Pancreas (tissue), 10 donors: Measurements from ENCODE around the gene CYFIP1. TPM values are rescaled to one million over a fixed set of nuclear protein-coding genes. Genes with fewer than 3 reads are reported as not detected.
A peak's percentile ranks its signal among the peaks of the same experiment; 100 is the strongest.
"Not testable (repeated sequence)": the region's sequence is repeated elsewhere in the genome, so short reads cannot be mapped to it uniquely, and the experiment has no call there.

ENCODE experiments used
- ATAC-seq, 4 donors: fragments of 200-7000 bp; cut with Tn5 transposase; one replicate each; pipeline versions ENCODE4 v1.8.0 to v1.9.1; 2020; ENCODE audit warnings: mild to moderate bottlenecking in 4 of 4, moderate library complexity in 4 of 4
- DNase-seq, 6 donors: peaks; one replicate each; pipeline ENCODE4 v3.0.0-alpha.2; 2020
- FAIRE-seq: peaks from 2 replicates; lab custom pipeline; 2012; peaks lifted over from hg19 to GRCh38; lab: Jason Lieb, UNC
- H3K27ac ChIP-seq, 4 donors: fragments of 200-600 bp; sonication (generic); 1 replicate in 3 of 4; 2 replicates in 1 of 4; pipeline versions ENCODE4 v1.5.0 to v1.8.0; 2020
- H3K27me3 ChIP-seq, 4 donors: fragments of 200-600 bp; one replicate each; pipeline ENCODE4 v1.8.0; 2021
- H3K36me3 ChIP-seq, 3 donors: fragments of 200-600 bp; sonication (generic) in 1 of 3; one replicate each; pipeline versions ENCODE4 v1.5.0 to v1.8.0; 2020 to 2021
- H3K4me1 ChIP-seq, 3 donors: fragments of 200-600 bp; one replicate each; pipeline ENCODE4 v1.8.0; 2021
- H3K4me3 ChIP-seq, 4 donors: fragments of 200-600 bp; sonication (generic) in 2 of 4; one replicate each; pipeline versions ENCODE4 v1.5.0 to v1.8.0; 2020 to 2021
- H3K9me3 ChIP-seq, 4 donors: fragments of 200-600 bp; one replicate each; pipeline ENCODE4 v1.8.0; 2021
- WGBS, 2 donors: extraction: QIAGEN DNeasy Blood & Tissue Kit; methylation state at CpG; one replicate each; pipeline ENCODE4 v1.1.7; 2013; 5-methylcytosine and 5-hydroxymethylcytosine counted together
- intact Hi-C, 3 donors: fragments of 100-400 bp; cut with DNase I; formaldehyde crosslinking; loops; one replicate each; pipeline versions ENCODE4 v1.11.1 to v1.14.2; 2022
- polyA plus RNA-seq, 2 donors: library from polyadenylated mRNA; stranded (reverse); fragments of 200-250 nt; gene quantifications; one replicate each; pipeline ENCODE4 v1.2.3, GENCODE V29; 2013
- total RNA-seq, 6 donors: library from RNA; stranded (reverse); fragmentation: NEBNext Ultra II Directional in 4 of 6; extraction: Animal tissue kit (Norgen Biotek cat#: 25700) in 4 of 6; gene quantifications; one replicate each; pipeline versions ENCODE4 v1.2.1 to v1.2.4, GENCODE V29; 2021 to 2023
- TF ChIP-seq, protein P1 (sequence below), 4 donors: fragments of 200-600 bp; sonication (generic) in 3 of 4; IDR thresholded peaks; one replicate each; pipeline versions ENCODE4 v1.5.0 to v1.8.0; 2021; ENCODE audit warnings: antibody characterized with exemption in 4 of 4
- donor health status: healthy with polysubstance abuse.
- donor health status: DM: no; HTN: no; CAD: no; lungs with moderate emphysema.
- donor health status: DM: no; HTN: no; CAD: no.
- donor health status: control.
- donor health status: control.
- donor health status: Bipolar disorder and iron deficiency.
- donor health status: DM: yes; HTN: yes; CAD: no.
- donor health status: DM: no; HTN: no; CAD: no.
- donor health status: DM: no; HTN: no; CAD: no.
- donor health status: DM: yes; HTN: yes; CAD: no.

The CYFIP1 gene
- total and polyA plus RNA-seq, 8 donors, result 21.3 to 99.1 (median 59.2) TPM

DNA sequence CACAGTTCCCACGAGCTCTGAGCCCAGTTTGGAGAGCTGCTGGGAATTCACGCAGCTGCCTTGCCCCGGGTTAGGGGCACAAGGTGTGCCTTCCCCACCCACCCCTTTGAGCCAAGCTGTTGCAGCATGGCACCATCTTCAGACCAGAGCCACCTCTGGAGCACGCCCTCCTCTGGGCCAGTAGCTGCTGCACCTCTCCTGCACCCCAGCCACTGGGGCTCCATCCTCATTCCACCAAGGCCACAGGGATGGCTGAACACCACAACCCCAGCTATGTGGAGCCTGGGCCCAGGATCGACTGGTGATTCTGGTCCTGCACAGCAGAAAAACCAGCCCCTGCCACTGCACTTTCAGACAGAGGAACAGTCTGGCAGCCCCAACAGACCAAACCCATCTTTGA is 33.5 kb upstream of the CYFIP1 start:
- no peaks in the 10 kb centered on the region for H3K4me1 ChIP-seq
- no peak for FAIRE-seq
- H3K27me3 ChIP-seq, result no peaks in the 10 kb centered on the region
- peaks cover 0 to 70% (median 22%) of the 10 kb centered on the region in 3 donors for H3K36me3 ChIP-seq
- 81 to 91% methylated on average over 5 of the region's 5 CpGs for WGBS, 2 donors
- H3K4me3 ChIP-seq, result no peak overlapping the region
- no peaks in the 10 kb centered on the region for H3K9me3 ChIP-seq
- H3K27ac ChIP-seq, result no peak overlapping the region
- DNase-seq, result no peak
- intact Hi-C loops, result no loop called here
- ATAC-seq, result no peak
- TF ChIP-seq, protein P1, sequence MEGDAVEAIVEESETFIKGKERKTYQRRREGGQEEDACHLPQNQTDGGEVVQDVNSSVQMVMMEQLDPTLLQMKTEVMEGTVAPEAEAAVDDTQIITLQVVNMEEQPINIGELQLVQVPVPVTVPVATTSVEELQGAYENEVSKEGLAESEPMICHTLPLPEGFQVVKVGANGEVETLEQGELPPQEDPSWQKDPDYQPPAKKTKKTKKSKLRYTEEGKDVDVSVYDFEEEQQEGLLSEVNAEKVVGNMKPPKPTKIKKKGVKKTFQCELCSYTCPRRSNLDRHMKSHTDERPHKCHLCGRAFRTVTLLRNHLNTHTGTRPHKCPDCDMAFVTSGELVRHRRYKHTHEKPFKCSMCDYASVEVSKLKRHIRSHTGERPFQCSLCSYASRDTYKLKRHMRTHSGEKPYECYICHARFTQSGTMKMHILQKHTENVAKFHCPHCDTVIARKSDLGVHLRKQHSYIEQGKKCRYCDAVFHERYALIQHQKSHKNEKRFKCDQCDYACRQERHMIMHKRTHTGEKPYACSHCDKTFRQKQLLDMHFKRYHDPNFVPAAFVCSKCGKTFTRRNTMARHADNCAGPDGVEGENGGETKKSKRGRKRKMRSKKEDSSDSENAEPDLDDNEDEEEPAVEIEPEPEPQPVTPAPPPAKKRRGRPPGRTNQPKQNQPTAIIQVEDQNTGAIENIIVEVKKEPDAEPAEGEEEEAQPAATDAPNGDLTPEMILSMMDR (IDR thresholded peaks at IDR 0.05), result no peak

DNA sequence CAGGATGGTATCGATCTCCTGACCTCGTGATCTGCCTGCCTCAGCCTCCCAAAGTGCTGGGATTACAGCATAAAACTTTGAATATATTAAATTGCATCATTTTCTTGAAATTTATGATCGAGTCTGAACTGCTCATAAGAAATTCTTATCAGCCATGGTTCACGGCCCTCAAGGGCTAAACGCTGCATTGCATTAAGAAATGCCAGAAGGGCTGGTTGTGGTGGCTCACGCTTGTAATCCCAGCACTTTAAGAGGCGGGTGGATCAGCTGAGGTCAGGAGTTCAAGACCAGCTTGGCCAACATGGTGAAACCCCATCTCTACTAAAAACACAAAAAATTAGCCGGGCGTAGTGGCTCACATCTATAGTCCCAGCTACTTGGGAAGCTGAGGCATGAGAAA is 32.4 kb upstream of the CYFIP1 start:
- peaks cover 0 to 70% (median 31%) of the 10 kb centered on the region in 3 donors for H3K36me3 ChIP-seq
- not testable (repeated sequence) for ATAC-seq

DNA sequence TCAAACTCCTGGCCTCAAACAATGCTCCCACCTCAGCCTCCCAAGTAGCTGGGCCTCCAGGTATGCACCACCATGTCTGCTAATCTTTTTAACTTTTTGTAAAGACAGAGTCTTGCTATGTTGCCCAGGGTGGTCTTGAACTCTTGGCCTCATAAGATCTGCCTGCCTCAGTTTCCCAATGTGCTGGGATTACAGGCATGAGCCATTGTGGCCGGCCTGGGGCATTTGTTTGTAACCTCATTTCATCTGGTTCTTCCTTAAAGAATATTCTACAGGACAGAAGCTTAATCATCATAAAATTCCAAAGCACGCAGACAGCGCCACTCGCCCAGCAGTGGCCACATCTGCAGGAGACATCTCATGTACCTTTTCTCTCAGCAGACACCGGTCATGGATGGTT is 23.6 kb upstream of the CYFIP1 start:
- H3K36me3 ChIP-seq, result peaks cover 0 to 65% (median 30%) of the 10 kb centered on the region in 3 donors
- FAIRE-seq, result no peak

More for the DNA sequence above, 32.4 kb upstream of the CYFIP1 start:
- H3K27ac ChIP-seq, H3K9me3 ChIP-seq, H3K27me3 ChIP-seq, intact Hi-C loops, H3K4me3 ChIP-seq, H3K4me1 ChIP-seq, DNase-seq, FAIRE-seq: not testable (repeated sequence)
- WGBS, 2 donors, result 92 to 95% methylated on average over 9 of the region's 9 CpGs

DNA sequence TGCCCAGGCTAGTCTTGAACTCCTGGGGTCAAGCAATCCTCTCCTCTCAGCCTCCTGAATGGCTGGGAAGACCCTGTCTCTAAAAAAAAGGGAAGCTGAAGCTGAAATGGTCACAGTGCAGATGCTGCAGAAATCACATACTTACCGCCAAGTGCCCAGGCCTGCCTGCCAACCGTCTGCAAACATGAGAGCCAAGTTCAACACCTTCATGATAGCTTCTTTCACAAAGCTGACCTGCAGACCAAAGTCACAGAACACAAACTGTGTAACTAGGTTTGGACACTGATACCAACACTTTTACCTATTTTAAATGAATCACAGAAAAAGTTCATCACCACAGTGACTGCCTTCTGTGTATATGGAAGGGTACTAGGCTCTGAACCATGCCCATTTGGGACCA is 22.8 kb upstream of the CYFIP1 start:
- Histone ChIP-seq H3K4me1 (no peaks in the 10 kb centered on the region), H3K9me3 (no peaks in the 10 kb centered on the region), H3K27ac (no peak overlapping the region), H3K36me3 (peaks cover 0 to 57% (median 23%) of the 10 kb centered on the region in 3 donors), H3K27me3 (no peaks in the 10 kb centered on the region), H3K4me3 (no peak overlapping the region)
- FAIRE-seq (no peak), ATAC-seq (peak in 2 of 4 donors; percentile 43 to 73), DNase-seq (no peak)
- TF ChIP-seq, protein P1 (IDR thresholded peaks at IDR 0.05), result no peak
- intact Hi-C loops, result no loop called here
- WGBS, 2 donors, result 32 to 53% methylated on average over 2 of the region's 2 CpGs

More for the DNA sequence above, 23.6 kb upstream of the CYFIP1 start:
- intact Hi-C loops, result no loop called here
- Histone ChIP-seq H3K4me1 (no peaks in the 10 kb centered on the region), H3K9me3 (no peaks in the 10 kb centered on the region), H3K27me3 (no peaks in the 10 kb centered on the region), H3K27ac (no peak overlapping the region), H3K4me3 (no peak overlapping the region)
- TF ChIP-seq, protein P1 (IDR thresholded peaks at IDR 0.05), result no peak
- WGBS, 2 donors, result 96 to 98% methylated on average over 5 of the region's 5 CpGs
- ATAC-seq (no peak), DNase-seq (no peak)

DNA sequence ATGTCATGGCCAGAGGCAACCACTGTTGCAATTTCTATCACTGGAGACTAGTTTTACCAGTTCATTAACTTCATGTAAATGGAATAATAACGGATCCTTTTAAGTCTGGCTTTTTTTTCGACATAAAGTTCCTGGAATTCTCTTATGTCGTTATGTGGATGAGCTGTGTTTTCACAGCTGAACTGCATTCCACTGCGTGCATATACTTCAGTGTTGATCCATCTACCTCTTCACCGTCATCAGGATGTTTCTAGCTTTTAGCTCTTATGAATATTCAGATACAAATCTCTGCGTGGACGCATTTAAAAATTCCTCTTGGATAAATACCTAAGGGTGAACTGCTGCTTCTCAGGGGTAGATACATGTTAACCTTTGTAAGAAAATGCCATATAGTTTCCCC is 15.6 kb upstream of the CYFIP1 start:
- no peak overlapping the region for H3K27ac ChIP-seq
- 90 to 91% methylated on average over 7 of the region's 7 CpGs for WGBS, 2 donors
- FAIRE-seq (no peak), ATAC-seq (no peak), DNase-seq (no peak)
- intact Hi-C loops, result no loop called here
- H3K4me3 ChIP-seq, result no peak overlapping the region
- TF ChIP-seq, protein P1 (IDR thresholded peaks at IDR 0.05), result no peak
- H3K36me3 ChIP-seq, result peaks cover 0 to 25% (median 0%) of the 10 kb centered on the region in 3 donors
- H3K9me3 ChIP-seq, result no peaks in the 10 kb centered on the region
- H3K27me3 ChIP-seq, result no peaks in the 10 kb centered on the region
- no peaks in the 10 kb centered on the region for H3K4me1 ChIP-seq
